Thyroid gland (tissue), 4 donors: ENCODE results near the gene GALNT14. TPM values are rescaled to one million over a fixed set of nuclear protein-coding genes. Genes with fewer than 3 reads are reported as not detected.

ENCODE experiments used
- DNase-seq, 2 donors: peaks; one replicate each; pipeline ENCODE4 v3.0.0-alpha.2; 2019
- H3K27ac ChIP-seq, 3 donors: fragments of 200-600 bp; sonication (generic); 1 replicate in 2 of 3; 2 replicates in 1 of 3; pipeline ENCODE4 v1.5.1; 2016 to 2019; ENCODE audit warnings: mild to moderate bottlenecking in 1 of 3, moderate library complexity in 1 of 3
- H3K27me3 ChIP-seq: fragments of 200-600 bp; sonication (generic); one replicate; pipeline ENCODE4 v1.5.1; 2019
- H3K36me3 ChIP-seq, 2 donors: fragments of 200-600 bp; sonication (generic); one replicate each; pipeline ENCODE4 v1.5.1; 2016 to 2019
- H3K4me1 ChIP-seq, 2 donors: fragments of 200-600 bp; sonication (generic); one replicate each; pipeline ENCODE4 v1.5.1; 2017 to 2019
- H3K4me3 ChIP-seq, 3 donors: fragments of 200-600 bp; sonication (generic); replicated peaks in 1 of 3; 1 replicate in 2 of 3; 2 replicates in 1 of 3; pipeline ENCODE4 v1.5.1; 2016; ENCODE audit warnings: mild to moderate bottlenecking in 1 of 3
- H3K9me3 ChIP-seq: fragments of 200-600 bp; sonication (generic); one replicate; pipeline ENCODE4 v1.5.1; 2017
- POLR2A ChIP-seq, 2 donors: fragments of 450-650 bp; IDR thresholded peaks; one replicate each; pipeline ENCODE4 v1.6.1; 2017; ENCODE audit warnings: antibody characterized with exemption in 2 of 2, mild to moderate bottlenecking in 2 of 2, moderate library complexity in 1 of 2
- WGBS, 2 donors: methylation state at CpG; one replicate each; pipeline ENCODE4 v1.1.5; 2017; 5-methylcytosine and 5-hydroxymethylcytosine counted together
- intact Hi-C: fragments of 100-400 bp; cut with DNase I; formaldehyde crosslinking; loops from one replicate; pipeline ENCODE4 v1.15.1; 2023
- total RNA-seq, 4 donors: library from RNA; depleted of rRNA; stranded (reverse); fragments of >200 nt; gene quantifications; one replicate each; pipeline ENCODE4 v1.2.3, GENCODE V29; 2016
- TF ChIP-seq, protein P1 (sequence below), 6 experiments: fragments of 200-600 bp in 3 of 6; fragments of 450-650 bp in 3 of 6; sonication (generic) in 3 of 6; IDR thresholded peaks; one replicate each; pipeline ENCODE4 v1.5.1; 2016 to 2019; ENCODE audit warnings: antibody characterized with exemption in 6 of 6, mild to moderate bottlenecking in 2 of 6, inconsistent platforms in 1 of 6, moderate library complexity in 1 of 6

Gene GALNT14
- total RNA-seq, 4 donors from 2014 or later = 0.54 to 5.1 (median 1.1) TPM

DNA sequence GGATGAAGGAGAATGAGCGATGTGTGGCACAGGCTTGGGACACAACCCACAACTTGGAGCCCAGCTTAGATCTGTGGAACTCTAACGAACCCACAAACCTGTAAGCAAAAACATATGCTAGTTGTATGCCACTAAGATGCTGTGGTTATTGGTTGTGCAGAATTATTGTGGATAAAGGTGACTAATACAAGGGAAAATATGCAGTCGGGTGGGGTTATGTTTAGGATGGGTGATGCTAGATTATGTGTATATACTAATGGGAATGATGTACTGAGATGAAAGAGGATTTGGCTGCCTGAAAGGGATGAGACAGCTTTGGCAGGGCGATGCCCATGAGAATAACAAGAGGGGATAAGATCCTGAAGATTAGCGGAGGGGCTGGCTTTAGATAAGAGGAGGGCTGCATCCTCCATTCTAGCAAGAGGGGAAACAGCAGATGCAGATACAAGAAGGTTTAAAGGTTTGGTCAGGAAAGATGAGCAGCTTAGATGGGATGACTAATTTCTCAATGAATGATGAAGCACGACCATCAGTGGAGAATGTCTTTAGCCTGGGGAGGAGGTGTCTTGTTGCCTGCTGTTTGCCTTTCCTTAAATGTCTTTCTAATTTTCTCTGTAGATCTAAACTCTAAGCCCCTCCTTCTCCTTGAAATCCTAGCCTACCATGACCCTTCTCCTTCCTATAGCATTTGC lies 49.6 kb downstream of the GALNT14 start:
- Histone ChIP-seq H3K4me3 (no peak overlapping the region), H3K27ac (no peak overlapping the region), H3K9me3 (no peaks in the 10 kb centered on the region), H3K27me3 (no peaks in the 10 kb centered on the region), H3K4me1 (no peaks in the 10 kb centered on the region), H3K36me3 (no peaks in the 10 kb centered on the region)
- 69 to 75% methylated on average over 6 of the region's 6 CpGs for WGBS, 2 donors
- no peak for TF ChIP-seq POLR2A (IDR thresholded peaks at IDR 0.05)
- TF ChIP-seq, protein P1, sequence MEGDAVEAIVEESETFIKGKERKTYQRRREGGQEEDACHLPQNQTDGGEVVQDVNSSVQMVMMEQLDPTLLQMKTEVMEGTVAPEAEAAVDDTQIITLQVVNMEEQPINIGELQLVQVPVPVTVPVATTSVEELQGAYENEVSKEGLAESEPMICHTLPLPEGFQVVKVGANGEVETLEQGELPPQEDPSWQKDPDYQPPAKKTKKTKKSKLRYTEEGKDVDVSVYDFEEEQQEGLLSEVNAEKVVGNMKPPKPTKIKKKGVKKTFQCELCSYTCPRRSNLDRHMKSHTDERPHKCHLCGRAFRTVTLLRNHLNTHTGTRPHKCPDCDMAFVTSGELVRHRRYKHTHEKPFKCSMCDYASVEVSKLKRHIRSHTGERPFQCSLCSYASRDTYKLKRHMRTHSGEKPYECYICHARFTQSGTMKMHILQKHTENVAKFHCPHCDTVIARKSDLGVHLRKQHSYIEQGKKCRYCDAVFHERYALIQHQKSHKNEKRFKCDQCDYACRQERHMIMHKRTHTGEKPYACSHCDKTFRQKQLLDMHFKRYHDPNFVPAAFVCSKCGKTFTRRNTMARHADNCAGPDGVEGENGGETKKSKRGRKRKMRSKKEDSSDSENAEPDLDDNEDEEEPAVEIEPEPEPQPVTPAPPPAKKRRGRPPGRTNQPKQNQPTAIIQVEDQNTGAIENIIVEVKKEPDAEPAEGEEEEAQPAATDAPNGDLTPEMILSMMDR (IDR thresholded peaks at IDR 0.05) = no peak
- intact Hi-C loops = no loop called here
- no peak for DNase-seq

DNA sequence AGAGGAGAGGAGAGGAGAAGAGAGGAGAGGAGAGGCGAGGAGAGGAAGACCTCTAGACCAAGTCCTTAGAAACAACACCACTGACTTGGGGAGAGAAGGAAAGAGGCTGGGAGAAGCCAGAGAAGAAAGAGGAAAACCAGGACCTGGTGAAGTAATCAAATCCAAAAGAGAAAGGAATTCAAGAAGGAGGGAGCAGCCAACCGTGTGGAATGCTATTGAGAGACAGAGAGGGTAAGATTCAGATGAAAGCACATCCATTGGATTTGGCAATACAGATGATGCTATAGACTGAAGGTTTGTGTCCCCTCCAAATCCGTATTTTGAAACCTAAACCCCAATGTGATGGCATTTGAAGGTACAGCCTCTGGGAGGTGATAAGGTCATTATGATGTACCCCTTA lies 50.7 kb downstream of the GALNT14 start:
- no peaks in the 10 kb centered on the region for H3K27me3 ChIP-seq
- no peak for DNase-seq
- H3K27ac ChIP-seq = no peak overlapping the region
- intact Hi-C loops = no loop called here
- H3K36me3 ChIP-seq = no peaks in the 10 kb centered on the region
- no peaks in the 10 kb centered on the region for H3K4me1 ChIP-seq
- WGBS, 2 donors = 61 to 63% methylated on average over 3 of the region's 3 CpGs
- H3K9me3 ChIP-seq = no peaks in the 10 kb centered on the region
- no peak overlapping the region for H3K4me3 ChIP-seq
- TF ChIP-seq, protein P1 (IDR thresholded peaks at IDR 0.05) = no peak
- TF ChIP-seq POLR2A (IDR thresholded peaks at IDR 0.05) = no peak

DNA sequence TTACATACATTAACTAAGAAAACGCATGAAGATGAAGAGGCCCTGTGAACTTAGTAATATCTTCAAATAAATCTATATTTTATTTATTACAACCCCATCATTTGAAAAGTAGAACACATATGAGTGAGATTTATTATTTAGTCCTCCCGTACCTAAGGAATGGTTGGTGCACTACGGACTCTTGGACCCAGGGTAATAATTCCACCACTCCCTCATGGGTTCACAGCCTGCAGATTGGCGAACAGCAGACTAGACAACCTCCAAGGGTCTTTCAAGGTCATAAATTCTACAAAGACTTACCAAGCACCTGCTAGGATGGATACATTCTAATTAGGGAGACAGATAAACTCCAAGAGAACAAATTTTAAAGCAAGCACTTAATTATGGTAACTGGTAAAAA lies 51.6 kb downstream of the GALNT14 start:
- 91 to 92% methylated on average over 4 of the region's 4 CpGs for whole genome bisulfite sequencing, 2 donors
- TF ChIP-seq, protein P1 (IDR thresholded peaks at IDR 0.05) = no peak
- TF ChIP-seq POLR2A (IDR thresholded peaks at IDR 0.05) = no peak

DNA sequence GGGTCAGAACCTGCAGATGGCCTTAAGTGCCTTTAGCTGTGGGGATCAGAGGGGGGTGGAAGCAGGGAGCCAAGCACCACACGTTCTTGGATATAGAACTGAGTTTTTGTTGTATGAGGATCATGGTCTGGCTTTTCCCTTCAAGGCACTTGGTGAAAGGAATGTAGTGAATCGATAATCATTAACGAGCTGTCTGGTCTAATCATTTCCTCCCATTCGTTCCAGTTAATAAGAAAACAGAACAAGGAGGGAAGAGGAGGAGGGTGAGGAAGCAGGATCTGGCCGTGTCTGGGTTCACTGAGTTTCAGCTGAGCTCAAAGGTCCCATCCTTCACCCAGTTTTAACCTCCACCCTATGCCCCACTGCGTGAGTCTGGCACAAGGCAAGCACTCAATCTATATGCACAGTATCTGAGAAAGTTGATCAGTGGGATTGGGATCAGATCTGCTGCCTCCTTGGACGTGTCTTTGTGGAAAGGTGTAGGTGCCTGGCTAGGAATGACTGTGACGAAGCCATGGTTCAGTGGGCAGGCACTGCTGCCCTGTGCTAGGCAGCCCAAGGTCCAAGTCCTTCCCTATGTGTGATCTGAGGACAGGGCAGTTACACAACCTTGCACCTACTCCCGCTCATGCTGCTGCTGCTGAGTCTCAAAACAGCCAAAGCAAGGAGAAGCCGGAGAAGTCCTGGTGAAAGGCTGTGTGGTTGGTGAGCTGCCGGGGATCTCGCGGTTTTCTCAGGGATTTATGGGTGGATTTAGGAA lies 54.8 kb downstream of the GALNT14 start:
- WGBS, 2 donors = 75 to 76% methylated on average over 13 of the region's 13 CpGs
- no peak overlapping the region for H3K4me3 ChIP-seq
- H3K27ac ChIP-seq = no peak overlapping the region
- TF ChIP-seq, protein P1 (IDR thresholded peaks at IDR 0.05) = no peak
- TF ChIP-seq POLR2A (IDR thresholded peaks at IDR 0.05) = no peak
- no peaks in the 10 kb centered on the region for H3K4me1 ChIP-seq
- H3K9me3 ChIP-seq = no peaks in the 10 kb centered on the region
- no peaks in the 10 kb centered on the region for H3K36me3 ChIP-seq
- H3K27me3 ChIP-seq = no peaks in the 10 kb centered on the region
- intact Hi-C loops = no loop called here
- DNase-seq = no peak

More for the DNA sequence above, 51.6 kb downstream of the GALNT14 start:
- H3K4me3 ChIP-seq = no peak overlapping the region
- no peak for DNase-seq
- intact Hi-C loops = no loop called here
- no peaks in the 10 kb centered on the region for H3K4me1 ChIP-seq
- no peaks in the 10 kb centered on the region for H3K27me3 ChIP-seq
- no peak overlapping the region for H3K27ac ChIP-seq
- H3K36me3 ChIP-seq = no peaks in the 10 kb centered on the region
- H3K9me3 ChIP-seq = no peaks in the 10 kb centered on the region

DNA sequence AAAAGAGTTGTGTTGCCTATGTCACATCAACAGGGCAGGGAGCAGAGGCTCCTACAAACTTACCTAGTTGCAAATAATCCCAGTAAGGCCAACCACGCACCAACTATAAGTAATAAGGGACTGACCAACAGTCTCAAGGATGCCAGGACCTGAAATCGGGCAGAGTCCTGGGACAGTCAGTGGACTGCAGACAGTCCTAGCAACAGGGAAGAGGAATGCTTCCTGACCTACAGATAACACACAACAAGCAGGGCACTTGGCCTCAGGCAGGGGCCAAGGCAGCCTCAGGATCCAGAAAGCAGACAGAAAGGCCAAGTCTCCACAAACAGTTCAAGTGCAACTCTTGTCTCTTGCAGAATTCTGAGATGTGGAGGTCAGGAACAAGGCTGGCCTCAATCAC lies 56.2 kb downstream of the GALNT14 start:
- no peaks in the 10 kb centered on the region for H3K27me3 ChIP-seq
- whole genome bisulfite sequencing, 2 donors = 78 to 83% methylated on average over 2 of the region's 2 CpGs
- H3K27ac ChIP-seq = no peak overlapping the region
- H3K4me1 ChIP-seq = no peaks in the 10 kb centered on the region
- DNase-seq = no peak
- TF ChIP-seq, protein P1 (IDR thresholded peaks at IDR 0.05) = no peak
- intact Hi-C loops = no loop called here
- H3K4me3 ChIP-seq = no peak overlapping the region
- H3K36me3 ChIP-seq = no peaks in the 10 kb centered on the region
- H3K9me3 ChIP-seq = no peaks in the 10 kb centered on the region
